Left ventricle myocardium superior (tissue), 1 donor: Measurements from ENCODE around the gene EDA. TPM values are rescaled to one million over a fixed set of nuclear protein-coding genes. Genes with fewer than 3 reads are reported as not detected.

Source experiments
- ATAC-seq: fragments of 200-7000 bp; cut with Tn5 transposase; one replicate; pipeline ENCODE4 v1.9.1; 2020; ENCODE audit warnings: mild to moderate bottlenecking, moderate library complexity
- DNase-seq: peaks from one replicate; pipeline ENCODE4 v3.0.0-alpha.2; 2020
- intact Hi-C: fragments of 100-400 bp; cut with micrococcal nuclease; formaldehyde crosslinking; loops from one replicate; pipeline ENCODE4 v1.11.0; 2022
- total RNA-seq: library from RNA; stranded (reverse); fragmentation: NEBNext Ultra II Directional; extraction: Animal tissue kit (Norgen Biotek cat#: 25700); gene quantifications from one replicate; pipeline ENCODE4 v1.2.1, GENCODE V29; 2021
- donor health status: DM: no; HTN: yes; CAD: no; lungs with severe emphysema.

Gene EDA
- total RNA-seq, 1 donor from 2014 or later = 12.8 TPM

- intact Hi-C loops = no loop called here
- DNase-seq (no peak), ATAC-seq (no peak)
Observed at GRCh38 chrX:70009049-70009448, 393.1 kb downstream of the EDA start.

GRCh38 chrX:70009970-70010369 is 394.1 kb downstream of the EDA start:
- ATAC-seq (no peak), DNase-seq (no peak)
- intact Hi-C loops = no loop called here

- intact Hi-C loops = no loop called here
- ATAC-seq (peak; percentile 17), DNase-seq (no peak)
Observed at GRCh38 chrX:70012756-70013155, 396.8 kb downstream of the EDA start.

GRCh38 chrX:70013466-70014381 is 397.8 kb downstream of the EDA start:
- DNase-seq = peak; percentile 70
- ATAC-seq = peak; percentile 96
- intact Hi-C loops = no loop called here

- intact Hi-C loops = no loop called here
- no peak for DNase-seq
- ATAC-seq = no peak
Observed at GRCh38 chrX:70016513-70016912, 400.6 kb downstream of the EDA start.

GRCh38 chrX:70022616-70023015 is 406.7 kb downstream of the EDA start:
- intact Hi-C loops = loop anchor here (10.0 kb wide), 1 partner anchor 408 kb away; the partner anchor contains the start of gene EDA
- DNase-seq = no peak
- ATAC-seq = no peak

- ATAC-seq = peak; percentile 51
- DNase-seq = no peak
- intact Hi-C loops = loop anchor here (10.0 kb wide), 1 partner anchor 411 kb away; the partner anchor contains the start of gene EDA
Observed at GRCh38 chrX:70025464-70025863, 409.6 kb downstream of the EDA start.

- DNase-seq = no peak
- ATAC-seq = no peak
- intact Hi-C loops = loop anchor here (10.0 kb wide), 1 partner anchor 411 kb away; the partner anchor contains the start of gene EDA
Observed at GRCh38 chrX:70026112-70026850, 410.4 kb downstream of the EDA start.

- DNase-seq (no peak), ATAC-seq (no peak)
- intact Hi-C loops = loop anchor here (10.0 kb wide), 1 partner anchor 412 kb away; the partner anchor contains the start of gene EDA
Observed at GRCh38 chrX:70026851-70027200, 410.9 kb downstream of the EDA start.

- DNase-seq (no peak), ATAC-seq (peak; percentile 70)
- intact Hi-C loops = loop anchor here (10.0 kb wide), 1 partner anchor 415 kb away; the partner anchor contains the start of gene EDA
Observed at GRCh38 chrX:70029863-70030262, 413.9 kb downstream of the EDA start.

GRCh38 chrX:70030301-70030767 is 414.4 kb downstream of the EDA start:
- ATAC-seq = peak; percentile 81
- intact Hi-C loops = no loop called here
- DNase-seq = no peak

- ATAC-seq (peak; percentile 27), DNase-seq (no peak)
- intact Hi-C loops = no loop called here
Observed at GRCh38 chrX:70032792-70033191, 416.9 kb downstream of the EDA start.

- DNase-seq (peak; percentile 38), ATAC-seq (peak; percentile 31)
- intact Hi-C loops = no loop called here
Observed at GRCh38 chrX:70033348-70034051, 417.6 kb downstream of the EDA start.

- intact Hi-C loops = no loop called here
- ATAC-seq = no peak
Observed at GRCh38 chrX:70034646-70035045, 418.7 kb downstream of the EDA start.

GRCh38 chrX:70038515-70038914 is 422.6 kb downstream of the EDA start:
- intact Hi-C loops = no loop called here
- ATAC-seq = no peak
- DNase-seq = no peak

More at GRCh38 chrX:70034646-70035045, 418.7 kb downstream of the EDA start:
- no peak for DNase-seq

- DNase-seq (no peak), ATAC-seq (no peak)
- intact Hi-C loops = no loop called here
Observed at GRCh38 chrX:70038951-70039350, 423.0 kb downstream of the EDA start.

- ATAC-seq (no peak), DNase-seq (no peak)
- intact Hi-C loops = no loop called here
Observed at GRCh38 chrX:70039758-70040157, 423.8 kb downstream of the EDA start.

- intact Hi-C loops = no loop called here
- ATAC-seq (no peak), DNase-seq (no peak)
Observed at GRCh38 chrX:70041993-70042392, 426.1 kb downstream of the EDA start.
